Measurements from ENCODE around the gene SOX18.
A peak's percentile ranks its signal among the peaks of the same experiment; 100 is the strongest.
"Not testable (repeated sequence)": the region's sequence is repeated elsewhere in the genome, so short reads cannot be mapped to it uniquely, and the experiment has no call there.

Gene SOX18

DNA sequence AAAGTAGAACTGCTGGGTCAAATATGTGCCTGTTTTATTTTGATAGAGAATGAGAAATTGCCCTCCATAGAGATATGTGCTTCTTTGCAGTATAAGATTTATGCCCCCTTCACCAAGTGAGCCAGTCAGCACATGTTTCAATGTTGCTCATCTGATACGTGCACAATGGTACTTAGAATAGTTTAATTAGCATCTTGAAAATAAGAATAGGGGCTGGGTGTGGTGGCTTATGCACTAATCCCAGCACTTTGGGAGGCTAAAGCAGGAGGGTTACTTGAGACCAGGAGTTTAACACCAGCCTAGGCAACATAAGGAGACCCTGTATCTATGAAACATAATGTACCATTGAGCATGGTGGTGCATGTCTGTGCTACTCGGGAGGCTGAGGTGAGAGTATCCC is 33.8 kb downstream of the SOX18 start:
- DNase-seq, result no peak

DNA sequence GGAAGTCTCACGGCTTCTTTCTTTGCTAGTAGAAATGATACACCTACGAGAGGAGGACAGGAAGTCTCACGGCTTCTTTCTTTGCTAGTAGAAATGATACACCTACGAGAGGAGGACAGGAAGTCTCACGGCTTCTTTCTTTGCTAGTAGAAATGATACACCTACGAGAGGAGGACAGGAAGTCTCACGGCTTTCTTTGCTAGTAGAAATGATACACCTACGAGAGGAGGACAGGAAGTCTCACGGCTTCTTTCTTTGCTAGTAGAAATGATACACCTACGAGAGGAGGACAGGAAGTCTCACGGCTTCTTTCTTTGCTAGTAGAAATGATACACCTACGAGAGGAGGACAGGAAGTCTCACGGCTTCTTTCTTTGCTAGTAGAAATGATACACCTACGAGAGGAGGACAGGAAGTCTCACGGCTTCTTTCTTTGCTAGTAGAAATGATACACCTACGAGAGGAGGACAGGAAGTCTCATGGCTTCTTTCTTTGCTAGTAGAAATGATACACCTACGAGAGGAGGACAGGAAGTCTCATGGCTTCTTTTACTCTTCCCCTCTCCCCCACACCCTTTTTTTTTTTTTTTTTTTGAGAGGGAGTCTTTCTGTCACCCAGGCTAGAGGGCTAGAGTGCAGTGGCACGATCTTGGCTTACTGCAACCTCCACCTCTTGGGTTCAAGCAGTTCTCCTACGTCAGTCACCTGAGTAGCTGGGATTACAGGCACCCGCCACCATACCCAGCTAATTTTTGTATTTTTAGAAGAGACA is 36.9 kb downstream of the SOX18 start:
- not testable (repeated sequence) for DNase-seq

DNA sequence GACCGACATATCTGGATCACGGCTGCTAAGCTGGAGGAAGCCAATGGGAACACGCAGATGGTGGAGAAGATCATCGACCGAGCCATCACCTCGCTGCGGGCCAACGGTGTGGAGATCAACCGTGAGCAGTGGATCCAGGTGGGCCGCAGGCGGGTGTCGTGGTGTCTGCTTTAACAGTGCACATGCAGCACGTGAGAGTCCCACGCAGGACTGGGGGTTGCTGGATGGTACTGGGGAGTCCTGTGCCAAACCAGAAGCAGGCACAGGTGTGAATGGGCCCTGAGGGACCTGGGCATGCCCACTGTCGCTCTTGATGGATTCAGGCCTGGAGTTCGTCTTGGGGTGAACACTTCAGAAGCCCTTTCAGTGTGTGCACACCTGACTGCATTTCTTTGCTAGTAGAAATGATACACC is 38.1 kb downstream of the SOX18 start:
- no peak for DNase-seq

DNA sequence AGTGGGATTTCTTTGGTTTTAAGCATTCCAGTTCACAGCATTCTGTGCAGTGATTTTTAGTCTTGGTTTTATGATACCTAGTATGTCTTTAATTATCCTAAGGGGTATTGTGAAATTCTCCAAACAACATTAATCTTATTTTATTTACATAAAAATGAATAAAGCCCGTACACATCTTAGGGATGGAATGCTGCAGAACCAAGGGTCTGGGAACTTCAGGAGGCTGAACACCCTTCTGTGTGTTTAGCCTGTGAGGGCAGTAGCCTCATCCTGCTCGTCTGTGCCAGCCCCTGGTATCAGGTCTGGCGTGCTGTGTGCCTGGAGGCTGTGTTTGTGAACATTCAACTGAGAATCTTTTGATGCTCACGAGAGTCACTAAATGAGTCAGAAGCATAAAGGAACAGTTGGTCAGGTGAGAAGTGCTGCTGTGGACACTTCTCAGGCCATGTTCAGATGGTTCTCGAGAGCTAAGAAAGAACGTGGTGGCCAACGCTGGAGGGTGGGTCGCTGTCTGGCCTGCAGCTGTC is 38.7 kb downstream of the SOX18 start:
- no peak for DNase-seq

DNA sequence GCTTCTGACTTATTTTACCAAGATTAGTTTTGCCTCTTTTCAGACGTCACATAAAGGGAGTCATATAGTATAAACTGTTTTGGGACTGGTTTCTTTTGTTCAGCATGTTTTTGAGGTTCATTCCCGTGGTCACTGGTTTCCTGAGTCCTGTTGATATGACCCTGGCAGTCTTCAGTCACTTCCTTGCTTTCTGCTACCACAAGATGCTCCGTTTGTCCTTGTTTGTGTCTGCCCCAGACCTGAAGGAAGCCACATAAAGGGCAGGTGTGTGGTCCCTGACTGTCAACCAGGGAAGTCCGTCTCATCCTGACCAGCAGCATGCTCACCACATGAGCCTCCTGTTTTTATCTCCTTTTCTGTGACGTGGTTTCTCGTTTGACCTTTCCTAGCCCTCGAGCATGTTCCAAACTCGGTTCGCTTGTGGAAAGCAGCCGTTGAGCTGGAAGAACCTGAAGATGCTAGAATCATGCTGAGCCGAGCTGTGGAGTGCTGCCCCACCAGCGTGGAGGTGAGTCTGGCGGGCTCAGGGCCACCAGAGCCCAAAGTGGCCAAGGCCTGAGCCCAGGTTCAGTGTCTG is 39.5 kb downstream of the SOX18 start:
- no peak for DNase-seq

DNA sequence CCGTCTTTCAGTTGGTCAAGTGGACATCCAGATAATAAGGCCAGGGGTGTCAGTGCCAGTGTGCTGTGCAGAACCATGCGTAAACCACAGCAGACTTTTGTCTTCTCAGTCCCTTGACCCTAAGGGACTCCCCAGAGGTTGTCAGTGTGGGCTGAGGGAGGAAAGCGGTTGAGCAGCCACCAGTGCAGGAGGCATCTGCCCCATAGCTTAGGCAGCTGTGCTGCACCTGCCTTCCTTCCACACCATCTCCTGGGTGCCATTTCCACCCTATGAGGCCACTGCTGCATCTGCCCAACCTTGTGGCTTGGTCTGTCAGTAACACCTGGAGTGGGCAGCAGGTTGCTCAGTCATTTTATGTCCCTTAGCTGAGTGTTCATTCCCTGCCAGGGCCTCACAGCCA is 42.5 kb downstream of the SOX18 start:
- no peak for DNase-seq

DNA sequence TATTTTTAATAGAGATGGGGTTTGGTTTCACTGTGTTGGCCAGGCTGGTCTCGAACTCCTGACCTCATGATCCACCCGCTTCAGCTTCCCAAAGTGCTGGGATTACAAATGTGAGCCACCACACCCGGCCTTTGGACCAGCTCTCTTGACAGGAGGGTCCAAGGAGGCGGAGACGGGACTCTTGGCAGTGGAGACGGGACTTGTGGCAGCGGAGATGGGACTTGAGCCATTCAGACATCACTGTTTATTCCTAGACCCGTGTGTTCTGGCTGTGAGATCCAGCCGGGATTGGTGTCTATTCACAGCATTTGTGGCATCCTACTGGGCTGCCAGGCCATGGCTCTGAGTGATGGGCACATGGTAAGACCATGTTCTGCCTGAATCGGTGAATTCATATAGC is 42.9 kb downstream of the SOX18 start:
- no peak for DNase-seq

- no peak for DNase-seq
These were observed 44.0 kb downstream of the SOX18 start for GRCh38 chr20:64005394-64005793.

- DNase-seq, result no peak
These were observed 45.3 kb downstream of the SOX18 start for GRCh38 chr20:64003960-64004725.

GRCh38 chr20:64001607-64002011 is 47.8 kb downstream of the SOX18 start:
- peak; percentile 30 for DNase-seq

DNA sequence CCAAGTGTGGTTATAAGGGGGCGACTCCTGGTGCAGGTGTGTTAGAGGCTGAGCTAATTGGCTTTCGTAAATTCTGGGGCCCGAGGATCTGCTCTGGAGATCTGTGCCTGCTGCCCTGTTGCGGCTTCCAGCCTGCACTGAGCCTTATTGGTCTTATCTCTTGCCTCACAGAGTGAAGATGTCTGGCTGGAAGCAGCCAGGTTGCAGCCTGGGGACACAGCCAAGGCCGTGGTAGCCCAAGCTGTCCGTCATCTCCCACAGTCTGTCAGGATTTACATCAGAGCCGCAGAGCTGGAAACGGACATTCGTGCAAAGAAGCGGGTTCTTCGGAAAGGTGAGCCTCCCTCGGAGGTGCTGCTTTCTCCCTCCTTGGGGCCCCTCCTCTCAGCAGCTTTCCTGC is 48.5 kb downstream of the SOX18 start:
- DNase-seq, result no peak
